AG04450 (cell line): ENCODE results near the gene GNLY. TPM values are rescaled to one million over a fixed set of nuclear protein-coding genes. Genes with fewer than 3 reads are reported as not detected.
A peak's percentile ranks its signal among the peaks of the same experiment; 100 is the strongest.

Source experiments
- CTCF ChIA-PET: fragments of 300-600, 350-600 bp; formaldehyde crosslinking; extraction: SDS; loops from one replicate; lab custom pipeline; 2022; ENCODE audit warnings: antibody characterized with exemption, inconsistent platforms; lab: Charles Lee
- POLR2A ChIA-PET: fragments of 350-600 bp; formaldehyde crosslinking; extraction: SDS; loops from one replicate; lab custom pipeline; 2021; ENCODE audit warnings: antibody characterized with exemption, inconsistent platforms; lab: Yijun Ruan, JAX
- DNase-seq: peaks from one replicate; pipeline ENCODE4 v3.0.0-alpha.2; 2011; ENCODE audit warnings: low read depth, low spot score
- H3K27ac ChIP-seq: one replicate; pipeline ENCODE4 v1.5.1; 2012; ENCODE audit warnings: low read depth, low read length, control low read depth
- H3K27me3 ChIP-seq: one replicate; pipeline ENCODE4 v1.6.0; 2012; ENCODE audit warnings: low read length; ENCODE audit not compliant: control insufficient read depth, insufficient read depth
- H3K4me3 ChIP-seq: 2 replicates; pipeline ENCODE4 v1.5.1; 2011; ENCODE audit warnings: mild to moderate bottlenecking, low read depth, low read length, control low read depth
- H3K9me3 ChIP-seq: 2 replicates; pipeline ENCODE4 v1.5.1; 2012; ENCODE audit warnings: low read length; ENCODE audit not compliant: control insufficient read depth, insufficient read depth
- CTCF ChIP-seq: IDR thresholded peaks from 2 replicates; pipeline ENCODE4 v1.5.1; 2011; ENCODE audit warnings: low read depth, low read length, control low read depth, inconsistent platforms
- polyA plus RNA-seq: library from polyadenylated mRNA; depleted of rRNA; stranded (reverse); fragments of >200 nt; gene quantifications from 2 replicates; pipeline ENCODE4 v1.2.3, GENCODE V29; 2011

Gene GNLY
- polyA plus RNA-seq, 1 experiment, result not detected

- no peaks in the 10 kb centered on the region for H3K9me3 ChIP-seq
- H3K27me3 ChIP-seq, result no peaks in the 10 kb centered on the region
- no peak overlapping the region for H3K27ac ChIP-seq
- ChIA-PET CTCF (interaction anchor here (0.9 to 2.9 kb wide), 4 partner anchors 11 to 103 kb away, joined by 4 to 15 read pairs (median 4); no protein-coding TSS in a partner anchor), POLR2A (interaction anchor here (2.9 kb wide), 1 partner anchor 31 kb away, joined by 75 read pairs; no protein-coding TSS in a partner anchor)
- no peak overlapping the region for H3K4me3 ChIP-seq
- no peak for TF ChIP-seq CTCF
- DNase-seq, result no peak
Measured at GRCh38 chr2:85740193-85740592, 46.0 kb downstream of the GNLY start.

- no peak overlapping the region for H3K4me3 ChIP-seq
- H3K27ac ChIP-seq, result peak overlapping the region; percentile 97
- POLR2A ChIA-PET, result interaction anchor here (0.5 to 2.9 kb wide), 14 partner anchors 12 to 355 kb away, joined by 3 to 75 read pairs (median 4); partner anchors contain the start of genes ATOH8 and MAT2A
- no peaks in the 10 kb centered on the region for H3K27me3 ChIP-seq
- no peaks in the 10 kb centered on the region for H3K9me3 ChIP-seq
- no peak for DNase-seq
- TF ChIP-seq CTCF, result no peak
- CTCF ChIA-PET, result interaction anchor here (0.8 to 2.9 kb wide), 9 partner anchors 9 to 148 kb away, joined by 3 to 16 read pairs (median 4); no protein-coding TSS in a partner anchor
Measured at GRCh38 chr2:85741211-85741832, 47.2 kb downstream of the GNLY start.

GRCh38 chr2:85741833-85742455, 47.8 kb downstream of the GNLY start:
- CTCF ChIA-PET, result interaction anchor here (0.8 to 2.9 kb wide), 13 partner anchors 8 to 147 kb away, joined by 3 to 16 read pairs (median 5); no protein-coding TSS in a partner anchor
- POLR2A ChIA-PET, result interaction anchor here (0.5 to 2.9 kb wide), 16 partner anchors 10 to 203 kb away, joined by 3 to 75 read pairs (median 4); partner anchors contain the start of genes ATOH8 and MAT2A
- peak; percentile 89 for DNase-seq
- TF ChIP-seq CTCF, result no peak; the same call in 1 of the 2 replicates
- Histone ChIP-seq H3K27me3 (no peaks in the 10 kb centered on the region), H3K4me3 (peak overlapping the region; percentile 32), H3K27ac (peak overlapping the region; percentile 97), H3K9me3 (no peaks in the 10 kb centered on the region)

GRCh38 chr2:85743304-85743978, 49.3 kb downstream of the GNLY start:
- CTCF ChIA-PET, result interaction anchor here (0.6 to 2.7 kb wide), 5 partner anchors 8 to 337 kb away, joined by 3 to 12 read pairs (median 6); no protein-coding TSS in a partner anchor
- TF ChIP-seq CTCF, result no peak
- POLR2A ChIA-PET, result interaction anchor here (0.8 to 2.9 kb wide), 3 partner anchors 10 to 49 kb away, joined by 3 to 75 read pairs (median 23); partner anchors contain the start of gene ATOH8
- H3K27ac ChIP-seq, result peak overlapping the region; percentile 97
- no peaks in the 10 kb centered on the region for H3K27me3 ChIP-seq
- DNase-seq, result no peak
- no peak overlapping the region for H3K4me3 ChIP-seq
- no peaks in the 10 kb centered on the region for H3K9me3 ChIP-seq
